Activated naive CD4-positive, alpha-beta T cell treated with anti-CD3 and anti-CD28 coated beads, Interleukin-2, amount 10 ng/mL, durations not matched to agents 7 days and 5 days (primary cell): ENCODE measurements around the gene TGFBR3.

Experiments
- CTCF ChIA-PET: fragments of 350-600 bp; sonication (Branson Sonifier 250); formaldehyde crosslinking; loops from one replicate; lab custom pipeline; 2021; ENCODE audit warnings: antibody characterized with exemption; lab: Charles Lee
- DNase-seq: peaks from one replicate; pipeline ENCODE4 v3.0.0-alpha.2; 2020
- H3K27ac Mint-ChIP-seq: one replicate; pipeline ENCODE4 v1.8.0; 2021; ENCODE audit warnings: mild to moderate bottlenecking, moderate library complexity, mixed read lengths
- H3K27me3 Mint-ChIP-seq: one replicate; pipeline ENCODE4 v1.8.0; 2021; ENCODE audit warnings: mild to moderate bottlenecking, mixed read lengths
- H3K36me3 Mint-ChIP-seq: one replicate; pipeline ENCODE4 v1.8.0; 2021; ENCODE audit warnings: mixed read lengths
- H3K4me1 Mint-ChIP-seq: one replicate; pipeline ENCODE4 v1.8.0; 2021; ENCODE audit warnings: mixed read lengths
- H3K4me3 Mint-ChIP-seq: one replicate; pipeline ENCODE4 v1.8.0; 2021; ENCODE audit warnings: mild to moderate bottlenecking, moderate library complexity, mixed read lengths
- H3K9me3 Mint-ChIP-seq: one replicate; pipeline ENCODE4 v1.8.0; 2021; ENCODE audit warnings: mixed read lengths

The TGFBR3 gene

DNA sequence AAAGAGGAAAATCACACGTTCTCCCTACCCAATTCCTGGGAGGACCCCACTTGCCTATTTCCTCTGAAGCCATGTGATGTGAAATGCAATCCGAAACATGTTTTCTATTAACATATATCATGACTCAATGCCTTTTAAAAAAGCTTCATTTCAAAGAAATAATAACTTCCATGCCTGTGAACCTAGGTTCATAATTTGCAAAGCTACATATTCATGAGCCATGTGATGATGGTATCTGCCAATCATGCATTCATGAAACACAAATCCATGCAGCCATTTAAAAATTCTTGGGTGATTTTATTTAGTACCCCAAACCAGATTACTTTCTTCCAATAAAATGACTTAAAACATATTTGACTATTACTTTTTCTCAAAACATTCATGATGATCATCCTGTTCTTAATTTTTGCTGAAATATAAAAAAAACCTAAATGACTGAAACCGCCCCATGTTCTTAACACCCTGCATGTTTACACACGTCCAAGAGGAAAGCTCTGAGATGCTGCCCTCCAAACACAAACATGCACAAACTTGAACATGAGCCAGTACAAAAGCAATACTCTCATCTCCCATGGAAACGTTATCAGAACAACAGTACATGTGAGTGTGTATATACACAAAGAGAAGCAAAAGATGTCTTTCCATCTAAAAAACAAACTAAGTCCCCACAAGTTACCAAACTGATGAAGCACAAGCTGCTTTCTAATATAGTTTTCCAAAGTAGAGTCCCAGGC is 140.1 kb downstream of the TGFBR3 start:
- no peak overlapping the region for H3K4me3 Mint-ChIP-seq
- no peaks in the 10 kb centered on the region for H3K4me1 Mint-ChIP-seq
- DNase-seq, result no peak
- peaks cover 40% of the 10 kb centered on the region for H3K36me3 Mint-ChIP-seq
- H3K27ac Mint-ChIP-seq, result no peak overlapping the region
- no peaks in the 10 kb centered on the region for H3K27me3 Mint-ChIP-seq
- H3K9me3 Mint-ChIP-seq, result peaks cover 20% of the 10 kb centered on the region
- CTCF ChIA-PET, result no interaction called here

DNA sequence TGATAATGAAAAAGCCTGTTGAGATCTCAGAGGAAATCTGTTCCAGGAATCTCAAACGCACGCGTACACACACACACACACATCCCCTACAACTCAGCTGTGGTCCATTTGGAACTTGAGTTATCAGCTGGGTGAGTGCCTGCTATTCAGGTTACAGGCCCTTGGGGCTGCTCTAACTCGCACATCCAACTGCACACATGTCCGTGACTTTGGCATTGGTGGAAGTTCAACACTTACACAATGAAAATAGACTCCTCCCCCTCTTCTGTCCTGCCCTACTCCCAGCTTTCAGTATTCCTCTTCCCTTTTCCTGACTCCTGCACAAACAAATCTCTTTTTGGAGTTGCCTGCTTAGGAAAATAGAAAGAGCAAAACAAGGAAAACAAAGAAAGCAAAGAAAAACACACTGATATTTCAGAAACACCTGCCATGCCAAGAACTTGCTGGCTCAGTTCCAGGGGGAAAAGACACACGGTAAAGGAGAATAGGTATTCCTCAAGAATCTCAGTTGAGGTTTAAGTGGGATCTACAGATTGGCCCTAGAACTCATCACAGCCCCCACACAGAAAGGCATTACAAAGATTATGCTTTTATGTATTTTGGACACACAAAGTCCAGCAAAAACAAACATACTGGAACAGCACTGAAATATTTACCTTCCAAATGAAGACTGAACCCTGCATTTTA is 140.9 kb downstream of the TGFBR3 start:
- Mint-ChIP-seq H3K4me1 (no peaks in the 10 kb centered on the region), H3K9me3 (peaks cover 23% of the 10 kb centered on the region), H3K27me3 (no peaks in the 10 kb centered on the region), H3K36me3 (peaks cover 40% of the 10 kb centered on the region), H3K27ac (no peak overlapping the region), H3K4me3 (no peak overlapping the region)
- CTCF ChIA-PET, result no interaction called here
- no peak for DNase-seq

DNA sequence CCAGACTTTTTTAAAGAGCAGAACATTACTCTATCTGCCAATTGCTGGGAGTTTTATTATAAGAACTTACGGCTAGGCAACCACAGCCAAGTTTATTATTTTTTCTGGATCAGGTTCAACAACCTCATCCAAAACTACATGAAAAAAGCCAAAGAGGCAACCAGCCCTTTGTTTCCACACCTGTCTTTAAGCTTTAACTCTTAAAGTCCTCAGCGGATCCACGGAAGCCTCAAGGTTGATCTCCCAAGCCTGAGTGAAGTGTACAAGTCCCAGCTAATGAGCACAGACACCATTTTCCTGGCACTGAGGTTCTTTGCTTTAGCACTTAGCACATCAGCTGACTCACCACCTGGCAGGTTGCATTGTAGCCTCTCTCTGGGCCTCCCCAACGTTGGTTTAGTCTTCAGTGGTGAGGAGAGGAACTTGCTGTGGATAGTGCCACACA is 143.1 kb downstream of the TGFBR3 start:
- Mint-ChIP-seq H3K9me3 (peaks cover 35% of the 10 kb centered on the region), H3K4me3 (no peak overlapping the region), H3K4me1 (no peaks in the 10 kb centered on the region), H3K36me3 (peaks cover 51% of the 10 kb centered on the region), H3K27me3 (no peaks in the 10 kb centered on the region), H3K27ac (no peak overlapping the region)
- CTCF ChIA-PET, result no interaction called here
- no peak for DNase-seq

DNA sequence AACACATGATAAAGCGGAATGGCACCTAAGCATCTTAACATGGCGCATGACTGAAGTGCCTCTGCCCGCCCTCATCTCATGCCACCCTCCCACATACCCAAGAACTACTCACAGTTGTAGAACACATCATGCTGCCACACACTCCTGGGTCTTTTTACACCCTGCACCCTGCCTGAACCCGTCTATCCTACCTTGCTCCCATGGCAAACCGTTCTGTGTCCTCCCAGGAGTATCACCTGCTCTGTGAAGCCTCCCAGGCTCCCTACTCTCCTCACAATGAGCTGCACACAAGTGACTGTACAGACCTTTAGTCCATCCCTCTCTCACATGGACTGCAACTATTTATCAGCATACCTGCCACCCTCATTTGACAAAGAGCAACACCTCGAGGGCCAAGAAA is 144.0 kb downstream of the TGFBR3 start:
- Mint-ChIP-seq H3K36me3 (peaks cover 43% of the 10 kb centered on the region), H3K27ac (no peak overlapping the region), H3K4me3 (no peak overlapping the region), H3K27me3 (no peaks in the 10 kb centered on the region), H3K9me3 (peaks cover 29% of the 10 kb centered on the region), H3K4me1 (no peaks in the 10 kb centered on the region)
- DNase-seq, result no peak
- CTCF ChIA-PET, result no interaction called here

DNA sequence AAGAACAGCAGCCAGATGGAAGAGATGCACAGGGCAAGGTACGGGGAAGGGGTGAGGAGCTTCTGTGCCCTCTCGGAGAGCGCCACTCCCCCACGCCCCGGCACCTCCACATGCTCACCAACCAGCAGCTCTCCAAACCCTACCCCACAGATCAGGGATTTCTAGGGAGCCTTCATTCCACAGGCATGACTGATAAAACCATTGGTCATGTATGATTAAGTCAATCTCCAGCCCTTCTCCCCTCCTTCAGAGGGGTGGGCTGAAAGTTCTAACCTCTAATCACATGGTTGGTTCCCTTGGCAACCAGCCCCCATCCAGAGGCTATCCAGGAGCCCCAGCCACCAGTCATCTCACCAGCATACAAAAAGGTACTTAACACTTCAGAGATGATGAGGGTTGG is 144.7 kb downstream of the TGFBR3 start:
- Mint-ChIP-seq H3K27me3 (no peaks in the 10 kb centered on the region), H3K4me1 (no peaks in the 10 kb centered on the region), H3K9me3 (peaks cover 24% of the 10 kb centered on the region), H3K36me3 (peaks cover 40% of the 10 kb centered on the region), H3K4me3 (no peak overlapping the region), H3K27ac (no peak overlapping the region)
- CTCF ChIA-PET, result no interaction called here
- DNase-seq, result no peak

DNA sequence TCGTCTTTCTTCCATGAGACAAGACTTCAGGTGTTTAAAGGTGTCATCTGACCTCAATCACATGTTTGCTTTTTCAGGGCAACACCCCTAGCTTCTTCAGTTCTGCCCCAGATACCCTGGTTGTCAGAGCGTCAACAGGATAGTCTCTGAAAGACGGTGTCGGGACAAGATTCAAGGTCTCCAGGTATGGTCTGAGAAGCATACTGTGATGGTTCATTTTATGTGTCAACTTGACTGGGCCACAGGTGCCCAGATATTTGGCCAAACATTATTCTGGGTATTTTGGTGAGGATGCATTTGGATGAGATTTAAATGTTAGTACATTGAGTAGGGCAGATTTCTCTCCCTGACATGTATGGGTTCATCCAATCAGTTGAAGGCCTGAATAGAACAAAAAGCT is 148.3 kb downstream of the TGFBR3 start:
- H3K27me3 Mint-ChIP-seq, result no peaks in the 10 kb centered on the region
- H3K4me3 Mint-ChIP-seq, result no peak overlapping the region
- H3K9me3 Mint-ChIP-seq, result peaks cover 15% of the 10 kb centered on the region
- H3K27ac Mint-ChIP-seq, result no peak overlapping the region
- peaks cover 4% of the 10 kb centered on the region for H3K4me1 Mint-ChIP-seq
- H3K36me3 Mint-ChIP-seq, result peaks cover 37% of the 10 kb centered on the region
- no peak for DNase-seq
- CTCF ChIA-PET, result interaction anchor here (1.8 kb wide), 1 partner anchor 11 kb away, joined by 4 read pairs; no protein-coding TSS in a partner anchor

DNA sequence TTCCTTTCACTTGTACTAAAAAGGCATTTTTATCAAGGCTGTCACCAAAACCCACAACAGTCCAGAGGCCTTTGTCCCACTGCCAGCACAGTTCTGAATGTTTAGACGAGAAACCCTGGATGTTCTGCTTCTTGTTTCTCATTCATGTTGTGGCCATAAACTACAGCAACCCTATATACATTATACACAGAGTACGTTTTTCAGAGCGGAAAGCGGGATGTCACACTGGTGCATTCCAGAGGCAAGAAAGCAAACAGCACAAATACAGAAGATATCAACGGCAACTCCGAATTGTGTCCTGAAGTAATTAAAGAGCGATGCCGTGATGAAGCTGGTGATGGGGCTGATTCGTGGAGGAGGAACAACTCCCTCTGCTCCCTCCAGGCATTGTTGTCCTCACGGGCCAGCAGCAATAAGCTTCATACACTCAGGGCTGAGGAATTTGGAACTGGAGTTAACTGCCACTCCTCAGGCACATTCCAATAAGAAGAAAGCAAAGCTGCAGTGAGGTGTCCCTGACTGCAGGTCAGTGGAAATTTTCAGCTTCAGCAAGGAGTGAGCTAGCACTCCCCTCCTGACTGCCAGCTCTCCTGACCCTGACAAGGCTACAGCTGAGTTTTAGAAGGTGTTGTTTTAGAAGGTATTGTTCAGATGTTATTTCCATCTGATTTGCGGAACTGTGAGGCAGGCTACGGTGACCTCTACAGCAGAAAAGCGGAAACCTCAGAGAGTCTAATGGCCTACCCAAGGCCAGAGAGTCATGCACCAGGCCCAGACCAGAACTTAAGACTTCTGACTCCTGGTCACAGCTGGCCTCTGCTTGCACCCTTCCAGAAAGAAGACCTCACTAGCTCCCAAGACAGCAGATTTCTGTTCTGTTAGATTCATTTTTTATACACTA is 149.0 kb downstream of the TGFBR3 start:
- Mint-ChIP-seq H3K27ac (no peak overlapping the region), H3K4me3 (no peak overlapping the region), H3K4me1 (peaks cover 11% of the 10 kb centered on the region), H3K9me3 (peaks cover 15% of the 10 kb centered on the region), H3K27me3 (peaks cover 3% of the 10 kb centered on the region), H3K36me3 (peaks cover 38% of the 10 kb centered on the region)
- DNase-seq, result no peak
- CTCF ChIA-PET, result interaction anchor here (1.1 to 1.8 kb wide), 3 partner anchors 10 to 218 kb away, joined by 3 to 4 read pairs (median 3); no protein-coding TSS in a partner anchor

DNA sequence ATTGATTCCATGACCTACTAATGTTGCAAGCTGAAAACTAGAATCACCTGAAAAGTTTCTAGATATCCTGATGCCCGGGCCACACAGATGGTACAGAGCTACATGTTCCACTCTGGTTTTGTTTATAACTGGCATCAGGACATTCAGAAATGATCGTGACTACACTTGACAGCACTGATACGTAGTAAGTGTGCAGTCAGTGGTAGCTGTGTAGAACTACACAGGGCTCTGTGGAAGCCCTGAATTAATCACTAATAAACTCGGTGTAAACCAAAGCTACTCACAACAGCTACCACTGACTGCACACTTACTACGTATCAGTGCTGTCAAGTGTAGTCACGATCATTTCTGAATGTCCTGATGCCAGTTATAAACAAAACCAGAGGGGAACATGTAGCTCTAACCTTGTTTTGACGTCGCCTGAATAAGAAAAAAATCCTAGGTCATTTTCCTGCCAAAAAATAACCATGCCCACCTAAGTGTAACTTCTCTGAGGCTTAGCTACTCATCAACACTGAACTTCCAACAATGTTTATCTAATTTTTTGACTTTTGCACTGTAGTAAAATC is 149.7 kb downstream of the TGFBR3 start:
- Mint-ChIP-seq H3K27ac (no peak overlapping the region), H3K4me3 (no peak overlapping the region), H3K9me3 (peaks cover 15% of the 10 kb centered on the region), H3K4me1 (peaks cover 18% of the 10 kb centered on the region), H3K27me3 (peaks cover 3% of the 10 kb centered on the region), H3K36me3 (peaks cover 40% of the 10 kb centered on the region)
- DNase-seq, result no peak
- CTCF ChIA-PET, result interaction anchor here (1.1 to 1.4 kb wide), 2 partner anchors 9 to 217 kb away, joined by 3 read pairs; no protein-coding TSS in a partner anchor

DNA sequence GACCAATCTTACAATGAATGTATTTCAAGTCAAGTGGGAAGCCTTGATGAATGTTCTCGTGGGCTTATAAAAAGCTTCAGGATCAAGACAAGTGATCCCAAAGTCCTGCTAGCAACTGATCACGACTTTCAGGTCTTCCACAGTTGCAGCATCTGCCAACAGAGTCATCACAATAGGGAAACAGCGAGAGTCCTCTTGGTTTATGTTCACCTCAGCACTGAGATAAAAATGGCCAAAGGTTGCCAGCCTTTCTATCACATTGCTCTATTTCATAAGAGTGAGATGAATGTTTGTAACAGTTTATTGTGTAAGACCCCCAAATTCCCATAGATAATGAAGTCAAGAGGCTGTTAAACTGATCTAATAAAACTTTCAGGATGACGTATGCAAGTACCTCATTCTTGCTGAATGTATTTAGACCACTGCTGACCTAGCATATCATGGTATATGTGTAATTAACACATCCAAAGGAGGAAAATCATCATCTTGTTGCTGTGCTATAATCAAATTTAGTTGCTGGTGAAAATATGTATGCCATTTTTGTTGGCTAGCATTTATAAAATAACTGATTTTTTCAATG is 150.6 kb downstream of the TGFBR3 start:
- CTCF ChIA-PET, result interaction anchor here (1.4 kb wide), 1 partner anchor 8 kb away, joined by 3 read pairs; no protein-coding TSS in a partner anchor
- H3K9me3 Mint-ChIP-seq, result peaks cover 12% of the 10 kb centered on the region
- H3K4me3 Mint-ChIP-seq, result no peak overlapping the region
- no peak for DNase-seq
- peaks cover 43% of the 10 kb centered on the region for H3K36me3 Mint-ChIP-seq
- H3K27ac Mint-ChIP-seq, result no peak overlapping the region
- peaks cover 27% of the 10 kb centered on the region for H3K4me1 Mint-ChIP-seq
- H3K27me3 Mint-ChIP-seq, result peaks cover 3% of the 10 kb centered on the region

DNA sequence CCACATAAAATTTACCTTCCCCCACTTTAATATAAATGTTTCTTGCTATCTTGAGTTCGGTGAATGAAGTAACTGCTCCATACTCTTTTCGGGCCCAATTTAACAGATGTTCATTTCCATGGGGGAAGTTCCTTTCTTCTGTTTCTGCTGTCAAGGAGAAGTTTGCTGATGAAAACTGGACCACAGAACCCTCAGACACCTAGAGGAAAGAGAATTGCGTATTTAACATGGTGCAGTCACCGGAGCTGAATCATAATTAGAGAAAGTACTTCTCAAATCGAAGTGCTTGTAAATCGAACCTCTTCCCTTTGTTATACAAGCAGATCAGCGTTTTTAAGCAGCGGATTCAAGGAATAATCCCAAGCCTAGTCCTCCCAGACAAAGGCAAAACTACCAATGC is 151.2 kb downstream of the TGFBR3 start:
- H3K4me3 Mint-ChIP-seq, result no peak overlapping the region
- H3K9me3 Mint-ChIP-seq, result peaks cover 11% of the 10 kb centered on the region
- DNase-seq, result no peak
- peaks cover 33% of the 10 kb centered on the region for H3K4me1 Mint-ChIP-seq
- CTCF ChIA-PET, result no interaction called here
- no peak overlapping the region for H3K27ac Mint-ChIP-seq
- peaks cover 44% of the 10 kb centered on the region for H3K36me3 Mint-ChIP-seq
- H3K27me3 Mint-ChIP-seq, result peaks cover 3% of the 10 kb centered on the region

DNA sequence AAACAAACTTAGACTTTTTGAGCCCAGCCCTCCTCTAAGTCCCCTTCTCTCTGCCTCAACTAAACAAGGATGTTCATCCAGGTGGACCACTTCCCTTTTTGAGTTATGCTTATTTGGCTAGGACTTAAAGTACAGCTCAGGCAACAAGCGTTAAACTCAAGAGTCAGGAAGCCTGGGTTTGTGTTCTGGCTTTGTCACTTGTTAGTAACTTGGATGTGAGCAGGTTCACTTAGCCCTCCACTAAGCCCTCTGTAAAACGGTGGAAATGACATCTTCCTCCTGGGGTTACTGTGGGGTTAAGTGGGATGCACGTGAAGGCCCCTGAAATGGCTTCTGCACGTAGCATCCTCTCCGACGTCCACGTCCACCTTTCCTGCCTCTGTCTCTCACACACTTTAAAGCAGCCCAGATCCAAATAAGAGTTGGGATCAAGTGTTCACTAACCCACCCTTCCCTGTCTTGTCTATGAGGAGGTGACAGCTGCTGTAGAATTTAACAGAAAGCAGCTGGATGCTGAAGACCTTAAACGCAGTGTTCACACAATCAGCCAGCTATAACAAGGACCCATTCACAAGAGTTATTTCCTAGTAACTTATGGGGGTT is 152.7 kb downstream of the TGFBR3 start:
- Mint-ChIP-seq H3K27me3 (peaks cover 3% of the 10 kb centered on the region), H3K27ac (no peak overlapping the region), H3K9me3 (no peaks in the 10 kb centered on the region), H3K4me3 (no peak overlapping the region), H3K4me1 (peaks cover 37% of the 10 kb centered on the region), H3K36me3 (peaks cover 42% of the 10 kb centered on the region)
- CTCF ChIA-PET, result no interaction called here
- DNase-seq, result no peak

DNA sequence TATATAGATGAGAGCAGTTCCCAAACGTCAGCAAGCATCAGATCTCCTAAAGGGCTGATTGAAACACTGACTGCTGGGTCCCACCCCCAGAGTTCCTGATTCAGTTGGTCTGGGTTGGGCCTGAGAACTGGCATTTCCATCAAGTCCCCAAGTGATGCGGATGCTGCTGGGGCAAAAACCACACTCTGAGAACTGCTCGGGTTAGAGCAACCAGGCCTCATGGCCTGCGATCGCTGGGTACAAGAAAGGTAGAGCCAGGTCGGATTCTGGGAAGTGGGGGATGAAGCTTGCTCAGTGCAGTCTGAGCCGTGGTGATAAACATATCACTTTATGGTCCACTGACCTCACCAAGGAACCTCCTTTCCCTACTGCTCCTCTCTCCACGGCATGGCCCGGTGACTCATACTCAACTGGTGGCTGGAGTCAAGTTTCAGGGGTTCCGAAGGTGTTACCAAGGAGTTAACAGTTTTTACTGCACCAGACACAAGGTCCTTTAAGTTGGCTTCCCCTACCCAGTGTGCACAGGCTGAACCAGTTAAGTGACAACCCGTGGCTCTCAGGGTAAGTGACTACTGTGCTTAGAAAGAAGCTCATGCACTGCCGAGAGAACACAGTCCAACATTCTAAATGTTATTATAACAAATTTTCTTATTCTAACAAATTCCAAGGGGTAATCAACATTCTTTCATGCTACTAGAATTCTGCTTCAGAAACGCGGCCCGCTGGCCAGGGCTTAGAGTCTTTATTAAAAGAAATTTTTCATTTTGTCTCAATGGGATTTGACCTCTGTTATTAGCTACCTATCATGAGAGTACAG is 153.5 kb downstream of the TGFBR3 start:
- no peak overlapping the region for H3K27ac Mint-ChIP-seq
- no peak overlapping the region for H3K4me3 Mint-ChIP-seq
- peaks cover 37% of the 10 kb centered on the region for H3K4me1 Mint-ChIP-seq
- CTCF ChIA-PET, result no interaction called here
- H3K27me3 Mint-ChIP-seq, result peaks cover 3% of the 10 kb centered on the region
- H3K36me3 Mint-ChIP-seq, result peaks cover 45% of the 10 kb centered on the region
- no peak for DNase-seq
- no peaks in the 10 kb centered on the region for H3K9me3 Mint-ChIP-seq

DNA sequence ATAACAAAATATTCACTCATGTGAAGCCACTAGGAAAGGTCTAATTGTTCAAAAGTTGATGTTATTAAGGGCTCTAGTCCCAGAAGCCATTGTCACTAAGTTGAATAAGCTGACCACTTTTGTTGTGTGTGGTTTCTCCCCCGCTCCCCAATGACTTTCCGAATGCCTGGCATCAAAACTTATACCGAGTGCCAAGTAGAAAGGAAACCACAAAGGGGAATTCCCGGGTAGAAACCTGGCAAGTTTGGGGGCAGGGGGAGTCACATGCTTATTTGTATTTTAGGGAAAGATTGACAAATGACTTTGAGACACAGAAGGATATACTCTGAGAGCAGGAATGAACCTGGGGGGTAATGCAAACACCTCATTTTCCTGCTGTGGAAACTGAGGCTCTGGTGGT is 154.1 kb downstream of the TGFBR3 start:
- CTCF ChIA-PET, result no interaction called here
- Mint-ChIP-seq H3K27ac (no peak overlapping the region), H3K27me3 (peaks cover 3% of the 10 kb centered on the region), H3K4me1 (peaks cover 37% of the 10 kb centered on the region), H3K4me3 (no peak overlapping the region), H3K36me3 (peaks cover 49% of the 10 kb centered on the region), H3K9me3 (no peaks in the 10 kb centered on the region)
- peak; percentile 28 for DNase-seq
